GM12865 (cell line): ENCODE results near the gene FSTL1.

Experiments
- DNase-seq: peaks from one replicate; pipeline ENCODE4 v3.0.0; 2010; ENCODE audit warnings: low read depth
- H3K4me3 ChIP-seq: 2 replicates; pipeline ENCODE4 v1.5.1; 2011; ENCODE audit warnings: mild to moderate bottlenecking, low read depth, low read length, control low read depth
- CTCF ChIP-seq: IDR thresholded peaks from 2 replicates; pipeline ENCODE4 v1.5.1; 2011; ENCODE audit warnings: low read length, control low read depth, low read depth, inconsistent platforms; ENCODE audit not compliant: insufficient read depth; ENCODE audit errors: missing control alignments

Gene FSTL1

GRCh38 chr3:120460181-120460790 lies 9.5 kb upstream of the FSTL1 start:
- TF ChIP-seq CTCF = no peak
- H3K4me3 ChIP-seq = no peak overlapping the region
- DNase-seq = no peak

GRCh38 chr3:120459196-120459595 lies 8.4 kb upstream of the FSTL1 start:
- no peak for TF ChIP-seq CTCF
- H3K4me3 ChIP-seq = no peak overlapping the region
- DNase-seq = no peak

GRCh38 chr3:120457827-120458226 lies 7.0 kb upstream of the FSTL1 start:
- no peak for TF ChIP-seq CTCF
- no peak for DNase-seq
- H3K4me3 ChIP-seq = no peak overlapping the region

GRCh38 chr3:120454076-120454689 lies 3.4 kb upstream of the FSTL1 start:
- no peak for DNase-seq
- no peak overlapping the region for H3K4me3 ChIP-seq
- TF ChIP-seq CTCF = no peak

GRCh38 chr3:120452816-120453215 lies 2.0 kb upstream of the FSTL1 start:
- no peak overlapping the region for H3K4me3 ChIP-seq
- no peak for TF ChIP-seq CTCF
- DNase-seq = no peak

GRCh38 chr3:120451806-120452205 lies 1.0 kb upstream of the FSTL1 start:
- no peak overlapping the region for H3K4me3 ChIP-seq
- no peak for DNase-seq
- TF ChIP-seq CTCF = no peak

- DNase-seq = no peak
- H3K4me3 ChIP-seq = no peak overlapping the region
- no peak for TF ChIP-seq CTCF
Measured at GRCh38 chr3:120451272-120451761, 525 bp upstream of the FSTL1 start.
